HEK293 (cell line): ENCODE results near the gene ASIC1.

Experiments
- CTCF ChIA-PET: fragments of 350-600 bp; formaldehyde crosslinking; extraction: SDS; loops from one replicate; lab custom pipeline; 2021; ENCODE audit warnings: antibody characterized with exemption; lab: Yijun Ruan, JAX
- POLR2A ChIA-PET: fragments of 300-600 bp; formaldehyde crosslinking; extraction: SDS; loops from one replicate; lab custom pipeline; 2020; ENCODE audit warnings: antibody characterized with exemption, inconsistent platforms; lab: Yijun Ruan, JAX
- H3K27ac ChIP-seq: fragments of 200-500 bp; sonication (Bioruptor generic); 2 replicates; pipeline ENCODE4 v1.5.1; 2014; ENCODE audit warnings: low read depth, low read length, control low read depth, inconsistent platforms; ENCODE audit errors: extremely low read depth
- H3K36me3 ChIP-seq, 2 experiments: fragments of 200-500 bp in 1 of 2; sonication (Bioruptor generic) in 1 of 2; 1 replicate in 1 of 2; 2 replicates in 1 of 2; pipeline ENCODE4 v1.5.1; 2014 to 2017; ENCODE audit warnings: inconsistent platforms in 2 of 2, low read length in 2 of 2; ENCODE audit not compliant: control insufficient read depth in 2 of 2, insufficient read depth in 1 of 2
- H3K4me1 ChIP-seq: fragments of 200-500 bp; sonication (Bioruptor generic); 2 replicates; pipeline ENCODE4 v1.5.1; 2014; ENCODE audit warnings: mild to moderate bottlenecking, low read length, inconsistent platforms; ENCODE audit not compliant: control insufficient read depth, insufficient read depth
- H3K4me3 ChIP-seq: 2 replicates; pipeline ENCODE4 v1.5.1; 2011; ENCODE audit warnings: low read depth, mild to moderate bottlenecking, control low read depth, low read length, moderate library complexity
- H3K9me3 ChIP-seq: fragments of 200-500 bp; sonication (Bioruptor generic); 2 replicates; pipeline ENCODE4 v1.5.1; 2014; ENCODE audit warnings: low read depth, low read length, inconsistent platforms; ENCODE audit not compliant: control insufficient read depth, insufficient read depth
- ATF2 ChIP-seq: fragments of 450-650 bp; formaldehyde crosslinking; IDR thresholded peaks from 2 replicates; pipeline ENCODE4 v1.5.1; 2016; ENCODE audit warnings: missing biosample characterization, missing genetic modification characterization, low read depth
- GLIS1 ChIP-seq: fragments of 450-650 bp; formaldehyde crosslinking; IDR thresholded peaks from 2 replicates; pipeline ENCODE4 v1.5.1; 2016; ENCODE audit warnings: missing biosample characterization, missing genetic modification characterization
- HOXA7 ChIP-seq: sonication (generic); formaldehyde crosslinking; IDR thresholded peaks from 2 replicates; pipeline ENCODE4 v1.8.1; 2022; ENCODE audit warnings: missing genetic modification reagents, borderline replicate concordance
- KLF10 ChIP-seq: fragments of 450-650 bp; IDR thresholded peaks from 2 replicates; pipeline ENCODE4 v1.5.1; 2018; ENCODE audit warnings: missing biosample characterization, mild to moderate bottlenecking, missing genetic modification characterization
- RBAK ChIP-seq: fragments of 450-650 bp; formaldehyde crosslinking; IDR thresholded peaks from 2 replicates; pipeline ENCODE4 v1.5.1; 2016; ENCODE audit warnings: missing biosample characterization, missing genetic modification characterization
- SCRT1 ChIP-seq: fragments of 450-650 bp; formaldehyde crosslinking; IDR thresholded peaks from 2 replicates; pipeline ENCODE4 v1.5.1; 2016; ENCODE audit warnings: missing biosample characterization, missing genetic modification characterization, borderline replicate concordance
- SP3 ChIP-seq: fragments of 450-650 bp; formaldehyde crosslinking; IDR thresholded peaks from 2 replicates; pipeline ENCODE4 v1.5.1; 2016; ENCODE audit warnings: missing biosample characterization, missing genetic modification characterization
- SP7 ChIP-seq: fragments of 450-650 bp; formaldehyde crosslinking; IDR thresholded peaks from 2 replicates; pipeline ENCODE4 v1.5.1; 2016; ENCODE audit warnings: missing biosample characterization, missing genetic modification characterization
- TSHZ1 ChIP-seq: fragments of 450-650 bp; formaldehyde crosslinking; IDR thresholded peaks from 2 replicates; pipeline ENCODE4 v1.5.1; 2016; ENCODE audit warnings: missing biosample characterization, missing genetic modification characterization, borderline replicate concordance
- ZNF132 ChIP-seq: fragments of 450-650 bp; formaldehyde crosslinking; IDR thresholded peaks from 2 replicates; pipeline ENCODE4 v1.5.1; 2017; ENCODE audit warnings: missing biosample characterization, missing genetic modification characterization, borderline replicate concordance
- ZNF133 ChIP-seq: fragments of 450-650 bp; formaldehyde crosslinking; IDR thresholded peaks from 2 replicates; pipeline ENCODE4 v1.5.1; 2016; ENCODE audit warnings: missing biosample characterization, missing genetic modification characterization
- ZNF311 ChIP-seq: fragments of 450-650 bp; formaldehyde crosslinking; IDR thresholded peaks from 2 replicates; pipeline ENCODE4 v1.5.1; 2017; ENCODE audit warnings: missing biosample characterization, missing genetic modification characterization, borderline replicate concordance
- ZNF341 ChIP-seq: fragments of 450-650 bp; formaldehyde crosslinking; IDR thresholded peaks from 2 replicates; pipeline ENCODE4; 2016; ENCODE audit warnings: low read depth, missing biosample characterization, missing genetic modification characterization
- ZNF473 ChIP-seq: fragments of 450-650 bp; formaldehyde crosslinking; IDR thresholded peaks from 2 replicates; pipeline ENCODE4 v1.5.1; 2017; ENCODE audit warnings: missing biosample characterization, missing genetic modification characterization
- ZNF518A ChIP-seq: fragments of 450-650 bp; formaldehyde crosslinking; conservative IDR thresholded peaks from 2 replicates; pipeline ENCODE4 v1.5.1; 2016; ENCODE audit warnings: low read depth, missing biosample characterization, missing genetic modification characterization
- ZNF571 ChIP-seq: fragments of 450-650 bp; formaldehyde crosslinking; IDR thresholded peaks from 2 replicates; pipeline ENCODE4 v1.5.0; 2017; ENCODE audit warnings: missing biosample characterization, missing genetic modification characterization
- ZNF600 ChIP-seq: fragments of 450-650 bp; formaldehyde crosslinking; IDR thresholded peaks from 2 replicates; pipeline ENCODE4 v1.5.1; 2016; ENCODE audit warnings: missing biosample characterization, missing genetic modification characterization
- ZNF654 ChIP-seq: fragments of 450-650 bp; formaldehyde crosslinking; IDR thresholded peaks from 2 replicates; pipeline ENCODE4 v1.5.1; 2016; ENCODE audit warnings: low read depth, missing biosample characterization, missing genetic modification characterization
- ZNF830 ChIP-seq: fragments of 450-650 bp; IDR thresholded peaks from 2 replicates; pipeline ENCODE4 v1.5.0; 2018; ENCODE audit warnings: missing biosample characterization, missing genetic modification characterization, low read depth, mild to moderate bottlenecking, moderate library complexity
- TF ChIP-seq, protein P1 (sequence below): sonication (generic); formaldehyde crosslinking; IDR thresholded peaks from 2 replicates; pipeline ENCODE4 v1.8.1; 2022; ENCODE audit warnings: mild to moderate bottlenecking, moderate library complexity, missing genetic modification reagents

The ASIC1 gene

GRCh38 chr12:50018154-50018553, 39.2 kb upstream of the ASIC1 start:
- ChIA-PET POLR2A (interaction anchor here (0.6 to 0.7 kb wide), 2 partner anchors 13 to 94 kb away, joined by 3 read pairs; partner anchors contain the start of gene COX14), CTCF (interaction anchor here (0.7 to 5.6 kb wide), 5 partner anchors 8 to 934 kb away, joined by 3 to 23 read pairs (median 3); no protein-coding TSS in a partner anchor)
- peaks cover 32 to 34% of the 10 kb centered on the region in 2 experiments for H3K36me3 ChIP-seq
- TF ChIP-seq HOXA7 (CRISPR knock-in tag) (no peak), ATF2 (tag by site-specific recombination) (no peak), TSHZ1 (tag by site-specific recombination) (no peak), ZNF132 (tag by site-specific recombination) (no peak), ZNF571 (no peak)
- H3K4me3 ChIP-seq: no peak overlapping the region
- no peaks in the 10 kb centered on the region for H3K9me3 ChIP-seq
- peaks cover 13% of the 10 kb centered on the region for H3K4me1 ChIP-seq
- no peak overlapping the region for H3K27ac ChIP-seq

DNA sequence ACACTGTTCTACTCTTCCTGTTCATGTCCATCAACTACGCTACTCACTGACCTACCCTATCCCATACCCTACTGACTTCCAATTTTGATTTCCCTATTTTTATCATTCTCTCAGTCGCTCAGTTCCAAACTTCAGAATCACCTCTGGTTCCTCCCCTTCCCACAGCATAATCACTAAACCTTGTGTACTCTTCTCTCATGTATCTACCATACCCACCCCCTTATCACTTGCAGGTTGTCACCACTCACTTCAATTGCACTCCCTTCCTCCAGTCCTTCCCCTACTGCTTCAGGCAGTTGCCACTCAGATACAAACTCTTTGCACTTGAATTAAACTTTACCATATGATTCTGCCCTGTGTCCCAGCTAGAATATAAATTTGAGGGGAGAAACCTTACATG, 38.4 kb upstream of the ASIC1 start:
- ChIA-PET POLR2A (interaction anchor here (0.5 kb wide), 1 partner anchor 828 kb away, joined by 4 read pairs; no protein-coding TSS in a partner anchor), CTCF (interaction anchor here (0.7 to 8.4 kb wide), 5 partner anchors 9 to 935 kb away, joined by 3 to 55 read pairs (median 3); no protein-coding TSS in a partner anchor)
- Histone ChIP-seq H3K4me1 (peaks cover 15% of the 10 kb centered on the region), H3K27ac (no peak overlapping the region), H3K9me3 (no peaks in the 10 kb centered on the region), H3K4me3 (no peak overlapping the region), H3K36me3 (peaks cover 24 to 27% of the 10 kb centered on the region in 2 experiments)
- TF ChIP-seq GLIS1 (tag by site-specific recombination) (0 out of 2 replicates have a peak, but pooled peaks have one; percentile 2), ZNF341 (tag by site-specific recombination) (no peak), ZNF600 (tag by site-specific recombination) (0 out of 2 replicates have a peak, but pooled peaks have one; percentile 32), SP7 (tag by site-specific recombination) (0 out of 2 replicates have a peak, but pooled peaks have one; percentile 29), ZNF830 (tag by site-specific recombination) (no peak)

- no peak overlapping the region for H3K27ac ChIP-seq
- TF ChIP-seq ZNF473 (tag by site-specific recombination) (no peak), ZNF518A (tag by site-specific recombination) (peak; percentile 60), SCRT1 (tag by site-specific recombination) (no peak), ZNF654 (tag by site-specific recombination) (0 out of 2 replicates have a peak, but pooled peaks have one; percentile 10), ZNF133 (tag by site-specific recombination) (no peak), ZNF311 (no peak), SP3 (tag by site-specific recombination) (no peak), KLF10 (tag by site-specific recombination) (no peak), RBAK (tag by site-specific recombination) (no peak)
- TF ChIP-seq, protein P1, sequence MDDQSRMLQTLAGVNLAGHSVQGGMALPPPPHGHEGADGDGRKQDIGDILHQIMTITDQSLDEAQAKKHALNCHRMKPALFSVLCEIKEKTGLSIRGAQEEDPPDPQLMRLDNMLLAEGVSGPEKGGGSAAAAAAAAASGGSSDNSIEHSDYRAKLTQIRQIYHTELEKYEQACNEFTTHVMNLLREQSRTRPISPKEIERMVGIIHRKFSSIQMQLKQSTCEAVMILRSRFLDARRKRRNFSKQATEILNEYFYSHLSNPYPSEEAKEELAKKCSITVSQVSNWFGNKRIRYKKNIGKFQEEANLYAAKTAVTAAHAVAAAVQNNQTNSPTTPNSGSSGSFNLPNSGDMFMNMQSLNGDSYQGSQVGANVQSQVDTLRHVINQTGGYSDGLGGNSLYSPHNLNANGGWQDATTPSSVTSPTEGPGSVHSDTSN (CRISPR knock-in tag): no peak
Measured at GRCh38 chr12:50019524-50019923, 37.9 kb upstream of the ASIC1 start.

More at GRCh38 chr12:50019524-50019923, 37.9 kb upstream of the ASIC1 start:
- Histone ChIP-seq H3K36me3 (peaks cover 19 to 22% of the 10 kb centered on the region in 2 experiments), H3K4me1 (peaks cover 15% of the 10 kb centered on the region), H3K9me3 (no peaks in the 10 kb centered on the region), H3K4me3 (no peak overlapping the region)
- CTCF ChIA-PET: interaction anchor here (1.1 to 8.4 kb wide), 3 partner anchors 19 to 52 kb away, joined by 3 to 55 read pairs (median 4); no protein-coding TSS in a partner anchor
- POLR2A ChIA-PET: interaction anchor here (0.5 kb wide), 1 partner anchor 829 kb away, joined by 4 read pairs; no protein-coding TSS in a partner anchor
